HepG2 (cell line): ENCODE measurements around the gene TGFBRAP1. TPM values are rescaled to one million over a fixed set of nuclear protein-coding genes. Genes with fewer than 3 reads are reported as not detected.

ENCODE experiments used
- BRD4 ChIP-seq: sonication (generic); formaldehyde crosslinking; IDR thresholded peaks from 2 replicates; pipeline ENCODE4 v1.4.0; 2020; ENCODE audit warnings: missing genetic modification reagents
- HMG20A ChIP-seq: IDR thresholded peaks from 2 replicates; pipeline ENCODE4 v1.6.1; 2016; ENCODE audit warnings: borderline replicate concordance
- IKZF5 ChIP-seq: IDR thresholded peaks from 2 replicates; pipeline ENCODE4 v1.6.1; 2018; ENCODE audit warnings: missing genetic modification reagents, mild to moderate bottlenecking, missing compliant biosample characterization
- IRF1 ChIP-seq: sonication (generic); formaldehyde crosslinking; IDR thresholded peaks from 2 replicates; pipeline ENCODE4 v1.4.0; 2020; ENCODE audit warnings: low read depth, mild to moderate bottlenecking, missing genetic modification reagents
- MAX ChIP-seq: IDR thresholded peaks from 2 replicates; pipeline ENCODE4 v1.6.1; 2012; ENCODE audit warnings: inconsistent platforms
- MED1 ChIP-seq: sonication (generic); formaldehyde crosslinking; IDR thresholded peaks from 2 replicates; pipeline ENCODE4 v1.4.0; 2020; ENCODE audit warnings: missing genetic modification reagents
- MEIS2 ChIP-seq: sonication (generic); formaldehyde crosslinking; IDR thresholded peaks from 2 replicates; pipeline ENCODE4 v1.9.0; 2021; ENCODE audit warnings: mild to moderate bottlenecking, missing genetic modification reagents
- MXD1 ChIP-seq: sonication (generic); formaldehyde crosslinking; IDR thresholded peaks from 2 replicates; pipeline ENCODE4 v1.4.0; 2020; ENCODE audit warnings: mild to moderate bottlenecking, missing genetic modification reagents
- NFKB2 ChIP-seq: sonication (generic); formaldehyde crosslinking; IDR thresholded peaks from 2 replicates; pipeline ENCODE4 v1.4.0; 2020; ENCODE audit warnings: missing genetic modification reagents, borderline replicate concordance
- PHF5A ChIP-seq: IDR thresholded peaks from one replicate; pipeline ENCODE4 v1.6.1; 2018; ENCODE audit warnings: low read depth, missing genetic modification reagents; ENCODE audit not compliant: unreplicated experiment
- RAD21 ChIP-seq: fragments of 450-650 bp; formaldehyde crosslinking; IDR thresholded peaks from 2 replicates; pipeline ENCODE4 v1.5.0; 2020; ENCODE audit warnings: mild to moderate bottlenecking
- SALL1 ChIP-seq: sonication (generic); formaldehyde crosslinking; IDR thresholded peaks from 2 replicates; pipeline ENCODE4 v1.8.0; 2022; ENCODE audit warnings: mild to moderate bottlenecking, missing genetic modification reagents
- SIN3A ChIP-seq: IDR thresholded peaks from 2 replicates; pipeline ENCODE4 v1.6.1; 2011; ENCODE audit warnings: low read depth, mild to moderate bottlenecking, control low read depth, low read length, borderline replicate concordance
- SP4 ChIP-seq: sonication (generic); formaldehyde crosslinking; IDR thresholded peaks from 2 replicates; pipeline ENCODE4 v1.8.1; 2023; ENCODE audit warnings: mild to moderate bottlenecking, missing genetic modification reagents
- TEAD3 ChIP-seq: optimal IDR thresholded peaks from 2 replicates; pipeline ENCODE3; 2016; ENCODE audit warnings: borderline replicate concordance
- TFDP1 ChIP-seq: IDR thresholded peaks from 2 replicates; pipeline ENCODE4 v1.6.1; 2016; ENCODE audit warnings: missing compliant biosample characterization, missing genetic modification reagents, borderline replicate concordance
- THRA ChIP-seq: sonication (generic); formaldehyde crosslinking; IDR thresholded peaks from 2 replicates; pipeline ENCODE4 v1.4.0; 2020; ENCODE audit warnings: missing genetic modification reagents, borderline replicate concordance
- XRCC5 ChIP-seq: fragments of 200-400 bp; formaldehyde crosslinking; optimal IDR thresholded peaks from 2 replicates; pipeline ENCODE3; 2017; ENCODE audit warnings: mild to moderate bottlenecking, low read length
- ZC3H13 ChIP-seq: sonication (generic); formaldehyde crosslinking; IDR thresholded peaks from 2 replicates; pipeline ENCODE4 v1.8.1; 2023; ENCODE audit warnings: mild to moderate bottlenecking, missing genetic modification reagents, moderate library complexity
- ZFP37 ChIP-seq: sonication (generic); formaldehyde crosslinking; IDR thresholded peaks from 2 replicates; pipeline ENCODE4 v1.4.0; 2020; ENCODE audit warnings: missing genetic modification reagents, borderline replicate concordance
- ZMYM4 ChIP-seq: sonication (generic); formaldehyde crosslinking; IDR thresholded peaks from 2 replicates; pipeline ENCODE4 v1.8.1; 2023; ENCODE audit warnings: mild to moderate bottlenecking, missing genetic modification reagents
- ZNF274 ChIP-seq: sonication (generic); formaldehyde crosslinking; IDR thresholded peaks from 2 replicates; pipeline ENCODE4 v1.5.1; 2020; ENCODE audit warnings: mild to moderate bottlenecking, missing genetic modification reagents
- ZNF333 ChIP-seq: sonication (generic); formaldehyde crosslinking; IDR thresholded peaks from 2 replicates; pipeline ENCODE4 v1.4.0; 2020; ENCODE audit warnings: mild to moderate bottlenecking, missing genetic modification reagents, borderline replicate concordance
- ZNF580 ChIP-seq: IDR thresholded peaks from 2 replicates; pipeline ENCODE4 v1.6.1; 2016; ENCODE audit warnings: low read depth, borderline replicate concordance
- ZNF652 ChIP-seq: IDR thresholded peaks from 2 replicates; pipeline ENCODE4 v1.6.1; 2016; ENCODE audit warnings: low read depth, borderline replicate concordance
- polyA plus RNA-seq, 8 experiments: library from polyadenylated mRNA; depleted of rRNA in 3 of 8; stranded (reverse) in 7 of 8; unstranded in 1 of 8; fragments of >200 nt; fragmentation: Illumina TruSeq in 4 of 8; extraction: Trizol in 4 of 8; gene quantifications; 2 replicates each; pipeline versions ENCODE4 v1.2.1 to v1.2.3, GENCODE V29; 2011 to 2016; ENCODE audit warnings: low read depth in 4 of 8, missing spikeins in 1 of 8, mixed read lengths in 1 of 8; ENCODE audit not compliant: insufficient read depth in 1 of 8
- total RNA-seq, 5 experiments: library from RNA; depleted of rRNA; stranded (reverse); fragments of >200 nt; fragmentation: Illumina TruSeq; extraction: Trizol; gene quantifications; 2 replicates each; pipeline ENCODE4 v1.2.3, GENCODE V29; 2016; ENCODE audit warnings: low read depth in 1 of 5

Gene TGFBRAP1
- total and polyA plus RNA-seq, 2 of the 13 experiments (the other 11 are each of a cell fraction or from before 2014, with no cell fraction given) = 12.7 to 22.9 TPM

GRCh38 chr2:105369777-105370690, 40.5 kb upstream of the TGFBRAP1 start (continued):
- TF ChIP-seq XRCC5 = peak; percentile 39
- no peak for TF ChIP-seq ZFP37 (CRISPR knock-in tag)
- TF ChIP-seq THRA = peak; percentile 49; the same call in 1 of the 2 replicates
- no peak for TF ChIP-seq IRF1 (CRISPR knock-in tag)
- peak; percentile 70 for TF ChIP-seq SALL1 (CRISPR knock-in tag)
- no peak for TF ChIP-seq HMG20A (CRISPR knock-in tag)
- TF ChIP-seq MEIS2 (CRISPR knock-in tag) = no peak
- no peak for TF ChIP-seq MED1 (CRISPR knock-in tag)
- no peak for TF ChIP-seq ZNF580
- no peak for TF ChIP-seq BRD4 (CRISPR knock-in tag)
- peak; percentile 34; the same call in 1 of the 2 replicates for TF ChIP-seq ZMYM4 (CRISPR knock-in tag)
- peak; percentile 61 for TF ChIP-seq ZNF274 (CRISPR knock-in tag)
- TF ChIP-seq ZC3H13 (CRISPR knock-in tag) = no peak
- TF ChIP-seq TFDP1 (CRISPR knock-in tag) = no peak
- peak; percentile 33; the same call in 1 of the 2 replicates for TF ChIP-seq NFKB2
- TF ChIP-seq TEAD3 (CRISPR knock-in tag) = peak; percentile 80
- no peak for TF ChIP-seq SIN3A
- TF ChIP-seq RAD21 (CRISPR knock-in tag) = peak; percentile 96
- peak; percentile 43; the same call in 1 of the 2 replicates for TF ChIP-seq MXD1 (CRISPR knock-in tag)
- no peak for TF ChIP-seq SP4 (CRISPR knock-in tag)
- TF ChIP-seq ZNF652 (CRISPR knock-in tag) = no peak
- peak; percentile 48; the same call in 1 of the 2 replicates for TF ChIP-seq IKZF5 (CRISPR knock-in tag)
- peak; percentile 68; the same call in 1 of the 2 replicates for TF ChIP-seq MAX
- TF ChIP-seq ZNF333 (CRISPR knock-in tag) = peak; percentile 88; the same call in 1 of the 2 replicates
- TF ChIP-seq PHF5A (CRISPR knock-in tag) = no peak
